Measurements from ENCODE around the gene FZD1.

- no peak for TF ChIP-seq CTCF (IDR thresholded peaks at IDR 0.05)
- TF ChIP-seq EZH2phosphoT487 (IDR thresholded peaks at IDR 0.05), result no peak
- TF ChIP-seq EZH2 (IDR thresholded peaks at IDR 0.05), result no peak
Measured at GRCh38 chr7:91242097-91242844, 22.0 kb upstream of the FZD1 start.

All from neural progenitor cell (in vitro differentiated cells).